Chondrocyte (in vitro differentiated cells): ENCODE measurements around the gene STARD3. TPM values are rescaled to one million over a fixed set of nuclear protein-coding genes. Genes with fewer than 3 reads are reported as not detected.

Experiments
- DNase-seq: peaks from one replicate; pipeline ENCODE4 v3.0.0; 2021; ENCODE audit warnings: mixed read lengths, low spot score
- H3K27ac Mint-ChIP-seq: one replicate; pipeline ENCODE4 v1.8.0; 2021; ENCODE audit warnings: mild to moderate bottlenecking, moderate library complexity, mixed read lengths; ENCODE audit not compliant: unreplicated experiment
- H3K27me3 Mint-ChIP-seq: 2 replicates; pipeline ENCODE4 v1.8.0; 2021; ENCODE audit warnings: low read depth, mixed read lengths
- H3K36me3 Mint-ChIP-seq: 2 replicates; pipeline ENCODE4 v1.8.0; 2021; ENCODE audit warnings: low read depth, mixed read lengths
- H3K4me1 Mint-ChIP-seq: 2 replicates; pipeline ENCODE4 v1.8.0; 2021; ENCODE audit warnings: low read depth, mild to moderate bottlenecking, mixed read lengths
- H3K4me3 Mint-ChIP-seq: one replicate; pipeline ENCODE4 v1.8.0; 2021; ENCODE audit warnings: mild to moderate bottlenecking, moderate library complexity, mixed read lengths; ENCODE audit not compliant: unreplicated experiment
- H3K9me3 Mint-ChIP-seq: 2 replicates; pipeline ENCODE4 v1.8.0; 2021; ENCODE audit warnings: low read depth, mixed read lengths
- CTCF ChIP-seq: fragments of 200-600 bp; sonication (generic); IDR thresholded peaks from 2 replicates; pipeline ENCODE4 v1.5.0; 2021; ENCODE audit warnings: antibody characterized with exemption, mild to moderate bottlenecking, moderate library complexity
- total RNA-seq: library from RNA; stranded (reverse); gene quantifications from 3 replicates; pipeline ENCODE4 v1.2.1, GENCODE V29; 2021

STARD3 gene
- total RNA-seq, 1 donor from 2014 or later = 42.3 TPM

GRCh38 chr17:39601758-39602532 lies 35.0 kb upstream of the STARD3 start:
- no peak for DNase-seq
- Mint-ChIP-seq H3K4me3 (no peak overlapping the region), H3K36me3 (no peaks in the 10 kb centered on the region), H3K4me1 (peaks cover 8% of the 10 kb centered on the region), H3K27me3 (peaks cover 70% of the 10 kb centered on the region), H3K9me3 (no peaks in the 10 kb centered on the region), H3K27ac (no peak overlapping the region)
- no peak for TF ChIP-seq CTCF

GRCh38 chr17:39602533-39603303 lies 34.2 kb upstream of the STARD3 start:
- no peak for TF ChIP-seq CTCF
- Mint-ChIP-seq H3K27ac (no peak overlapping the region), H3K9me3 (no peaks in the 10 kb centered on the region), H3K36me3 (no peaks in the 10 kb centered on the region), H3K27me3 (peaks cover 68% of the 10 kb centered on the region), H3K4me1 (peaks cover 7% of the 10 kb centered on the region), H3K4me3 (no peak overlapping the region)
- DNase-seq = no peak

GRCh38 chr17:39603304-39604016 lies 33.5 kb upstream of the STARD3 start:
- no peaks in the 10 kb centered on the region for H3K9me3 Mint-ChIP-seq
- no peak for TF ChIP-seq CTCF
- H3K27ac Mint-ChIP-seq = no peak overlapping the region
- H3K27me3 Mint-ChIP-seq = peaks cover 62% of the 10 kb centered on the region
- no peak overlapping the region for H3K4me3 Mint-ChIP-seq
- H3K4me1 Mint-ChIP-seq = peaks cover 7% of the 10 kb centered on the region
- H3K36me3 Mint-ChIP-seq = no peaks in the 10 kb centered on the region
- DNase-seq = no peak

- Mint-ChIP-seq H3K4me1 (peaks cover 7% of the 10 kb centered on the region), H3K27ac (no peak overlapping the region), H3K9me3 (no peaks in the 10 kb centered on the region), H3K27me3 (peaks cover 69% of the 10 kb centered on the region), H3K4me3 (no peak overlapping the region), H3K36me3 (no peaks in the 10 kb centered on the region)
- no peak for TF ChIP-seq CTCF
- no peak for DNase-seq
These were observed 31.9 kb upstream of the STARD3 start for GRCh38 chr17:39604911-39605491.
